Cerebellar cortex (tissue), 1 donor: ENCODE results near the gene ADK.

ENCODE experiments used
- DNase-seq: peaks from one replicate; pipeline ENCODE4 v3.0.0-alpha.2; 2015; ENCODE audit warnings: low spot score

The ADK gene

DNA sequence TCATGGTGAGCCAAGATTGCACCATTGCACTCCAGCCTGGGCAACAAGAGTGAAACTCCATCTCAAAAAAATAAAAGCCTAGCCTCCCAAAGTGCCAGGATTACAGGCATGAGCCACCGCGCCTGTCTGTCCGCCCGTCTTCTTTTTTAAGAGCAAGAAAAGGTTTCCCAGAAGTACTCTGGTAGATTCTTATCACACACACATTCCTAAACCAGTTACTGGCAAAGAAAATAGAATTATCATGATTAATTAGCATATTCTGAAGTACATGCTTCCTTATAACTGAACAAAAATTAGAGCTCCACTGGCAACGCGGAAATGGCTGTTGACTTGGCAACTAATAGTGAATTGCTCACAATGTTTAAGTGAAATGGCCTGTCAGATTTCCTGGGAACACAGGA, 87.0 kb downstream of the ADK start:
- DNase-seq: no peak

DNA sequence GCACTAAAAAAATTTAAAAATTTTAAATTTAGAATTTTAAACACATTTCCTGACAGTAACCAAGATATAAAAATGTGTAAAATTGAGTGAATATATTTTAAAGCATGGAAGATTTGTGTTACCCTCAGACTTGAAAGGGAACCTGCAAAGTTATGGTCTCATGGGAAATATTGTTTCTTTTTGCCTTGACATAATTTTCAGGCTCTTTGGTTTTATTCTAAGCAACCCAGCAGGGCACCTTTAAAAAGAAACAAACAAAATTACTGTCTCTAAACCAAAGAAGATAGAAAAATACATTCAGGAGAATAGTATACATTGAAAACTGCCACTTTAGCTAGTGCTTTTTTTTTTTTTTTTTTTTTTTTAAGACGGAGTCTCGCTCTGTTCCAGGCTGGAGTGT, 87.5 kb downstream of the ADK start:
- no peak for DNase-seq

DNA sequence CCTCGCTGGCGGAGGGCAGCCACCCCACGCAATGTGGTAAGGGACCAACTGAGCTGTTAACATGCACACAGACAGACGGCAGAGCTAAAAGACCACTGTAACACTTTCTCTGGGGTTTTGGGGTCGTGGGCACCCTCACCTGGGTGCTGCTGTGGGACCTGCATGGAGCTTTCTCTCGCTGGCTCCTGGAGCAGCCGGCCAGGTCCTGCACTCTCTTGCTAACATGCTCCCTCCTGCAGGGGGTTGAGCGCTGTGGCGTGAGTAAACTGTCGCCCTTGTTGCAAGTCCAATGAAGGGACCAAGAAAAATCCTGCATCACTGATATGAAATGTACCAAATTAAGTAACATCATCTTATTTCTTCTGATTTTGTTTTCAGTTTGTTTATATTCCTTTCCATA, 92.0 kb downstream of the ADK start:
- DNase-seq: no peak

DNA sequence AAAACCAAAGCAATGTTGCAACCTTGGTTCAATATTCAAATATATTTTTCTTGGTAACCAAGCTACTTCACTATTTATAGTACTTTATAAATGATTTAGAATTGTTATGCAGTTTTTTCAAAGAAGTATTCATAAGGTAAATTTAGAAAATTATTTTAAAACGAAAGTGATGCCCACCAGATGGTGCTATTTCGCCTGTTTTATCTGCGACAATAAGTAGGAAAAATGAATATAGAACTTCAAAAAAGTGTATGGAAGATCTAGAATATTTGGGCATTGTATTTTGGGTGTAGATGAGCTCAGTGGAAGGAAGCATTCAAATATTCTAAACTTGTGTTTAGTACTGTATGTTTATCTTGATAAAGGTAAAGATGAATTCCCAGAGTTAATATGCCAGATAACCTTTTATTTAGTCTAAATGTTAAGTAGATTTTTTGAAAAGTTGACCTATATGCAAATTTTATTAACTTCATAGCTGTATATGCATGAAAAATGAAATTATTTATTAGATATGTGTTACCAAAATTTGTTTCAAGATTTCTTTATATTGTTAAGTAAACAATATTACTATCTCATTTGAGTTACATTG, 93.2 kb downstream of the ADK start:
- DNase-seq: peak; percentile 59

GRCh38 chr10:74244807-74245206, 93.8 kb downstream of the ADK start:
- DNase-seq: no peak

- no peak for DNase-seq
These were observed 95.5 kb downstream of the ADK start for GRCh38 chr10:74246495-74246894.

DNA sequence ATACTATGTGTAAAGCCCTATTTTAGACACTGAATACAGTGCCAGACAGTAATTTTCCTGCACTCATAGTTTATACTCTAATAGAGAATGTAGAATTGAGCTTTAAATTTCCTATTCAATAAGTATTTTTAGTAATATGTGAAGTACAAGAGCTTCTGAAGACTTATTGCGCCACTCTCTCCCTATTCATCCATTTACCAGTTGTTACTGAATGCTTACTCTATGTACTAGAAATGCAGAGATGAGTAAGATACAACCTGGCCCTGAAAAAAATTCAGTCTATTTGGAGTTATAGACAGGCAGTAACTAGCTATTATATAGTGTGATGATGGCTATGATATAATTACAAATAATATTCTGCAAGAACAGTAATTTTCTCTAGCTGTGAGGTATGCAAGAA, 98.8 kb downstream of the ADK start:
- no peak for DNase-seq

DNA sequence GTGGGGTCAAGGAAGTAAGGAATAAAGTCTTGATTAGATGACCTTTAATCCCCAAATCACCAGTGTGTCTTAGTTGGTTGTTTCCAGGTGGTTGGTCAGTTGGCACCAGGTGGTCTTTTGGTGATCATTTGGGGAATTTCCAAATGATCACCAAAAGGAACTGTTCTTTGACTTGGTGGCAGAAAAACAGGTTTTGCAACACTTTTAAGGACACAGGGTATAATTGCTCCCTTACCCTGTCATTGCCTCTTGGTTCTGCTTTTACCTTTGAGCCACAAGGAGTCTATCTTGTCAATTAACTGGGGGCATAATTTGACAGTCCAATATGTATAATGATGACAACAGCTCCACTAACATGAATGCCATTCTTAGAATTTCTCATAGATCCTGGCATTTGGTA, 104.2 kb downstream of the ADK start:
- no peak for DNase-seq

DNA sequence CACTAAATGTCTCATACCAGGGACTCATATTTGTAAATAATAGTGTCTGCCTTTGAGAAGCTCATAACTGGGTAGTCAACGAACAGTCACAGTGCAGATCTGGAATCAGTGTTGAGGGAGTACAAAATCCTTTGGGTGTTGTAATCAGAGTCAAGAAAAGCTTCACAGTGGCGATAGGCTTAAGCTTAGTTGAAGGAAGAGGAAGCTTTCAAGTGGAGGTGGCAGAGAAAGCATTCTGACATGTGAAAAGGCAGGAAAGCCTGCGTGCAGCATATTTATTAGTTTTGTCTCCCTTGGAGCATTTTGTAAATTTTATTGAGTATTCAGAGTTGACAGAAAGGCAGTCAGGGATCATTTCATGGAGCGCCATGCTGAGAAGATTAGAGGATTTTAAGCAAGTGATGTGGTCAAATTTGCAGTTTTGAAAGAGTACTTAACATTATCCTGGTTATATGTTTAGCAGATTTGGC, 104.9 kb downstream of the ADK start:
- peak; percentile 4 for DNase-seq

DNA sequence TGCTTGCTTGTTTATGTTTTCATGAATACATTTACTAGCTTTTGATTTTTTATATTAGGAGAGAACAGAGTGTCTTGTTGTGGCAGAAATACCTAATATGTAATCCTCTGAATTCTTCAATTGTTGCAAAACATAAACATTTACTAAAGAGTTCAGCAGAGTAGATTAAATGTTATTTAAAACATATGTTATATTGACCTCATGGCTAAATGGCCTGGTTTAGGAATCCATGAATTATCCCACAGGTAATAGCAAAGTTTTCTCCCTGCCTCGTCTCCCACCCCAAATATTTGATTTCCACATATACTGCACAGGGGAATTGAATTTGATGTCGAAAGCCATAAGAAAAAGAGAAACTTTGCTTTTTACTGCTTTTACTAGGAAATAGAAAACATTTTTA, 111.8 kb downstream of the ADK start:
- DNase-seq: no peak

DNA sequence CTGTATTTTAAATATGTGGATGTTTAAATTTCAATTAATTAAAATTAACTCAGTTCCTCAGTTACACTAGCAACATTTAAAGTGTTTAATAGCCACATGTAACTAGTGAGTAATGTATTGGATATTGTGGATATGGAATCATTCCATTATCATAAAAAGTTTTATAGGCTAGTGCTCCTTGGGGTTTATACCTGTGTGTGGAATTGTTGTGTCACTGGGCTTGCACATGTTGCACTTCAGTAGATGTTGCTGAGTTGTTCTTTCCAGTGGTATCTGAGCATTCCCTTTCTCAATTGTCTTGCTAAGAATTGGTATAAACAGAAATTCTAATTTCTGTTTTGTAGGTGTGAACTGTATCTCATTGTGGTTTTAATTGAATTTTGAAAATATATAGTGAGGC, 113.0 kb downstream of the ADK start:
- DNase-seq: no peak

- no peak for DNase-seq
These were observed 121.3 kb downstream of the ADK start for GRCh38 chr10:74272288-74272687.

DNA sequence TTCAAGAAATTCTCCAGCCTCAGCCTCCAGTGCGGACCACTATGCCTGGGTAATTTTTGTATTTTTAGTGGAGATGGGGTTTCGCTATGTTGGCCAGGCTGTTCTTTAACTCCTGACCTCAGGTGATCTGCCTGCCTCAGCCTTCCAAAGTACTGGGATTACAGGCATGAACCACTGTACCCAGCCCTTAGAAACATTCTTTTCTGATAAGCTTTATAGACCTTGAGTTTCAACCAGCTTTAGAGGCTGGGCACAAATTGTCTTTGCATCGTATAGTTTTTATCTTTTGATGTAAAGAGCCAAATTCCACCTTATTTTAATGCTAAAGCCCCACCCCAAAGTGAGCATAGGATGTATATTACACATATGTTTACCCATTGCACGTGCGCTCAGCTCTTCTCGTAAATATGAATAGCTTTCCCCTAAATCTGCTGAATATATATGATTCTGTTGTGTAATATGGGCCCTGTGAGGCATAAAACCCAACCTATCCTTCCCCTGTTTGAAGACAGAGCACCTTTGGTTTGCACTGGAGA, 124.8 kb downstream of the ADK start:
- no peak for DNase-seq

DNA sequence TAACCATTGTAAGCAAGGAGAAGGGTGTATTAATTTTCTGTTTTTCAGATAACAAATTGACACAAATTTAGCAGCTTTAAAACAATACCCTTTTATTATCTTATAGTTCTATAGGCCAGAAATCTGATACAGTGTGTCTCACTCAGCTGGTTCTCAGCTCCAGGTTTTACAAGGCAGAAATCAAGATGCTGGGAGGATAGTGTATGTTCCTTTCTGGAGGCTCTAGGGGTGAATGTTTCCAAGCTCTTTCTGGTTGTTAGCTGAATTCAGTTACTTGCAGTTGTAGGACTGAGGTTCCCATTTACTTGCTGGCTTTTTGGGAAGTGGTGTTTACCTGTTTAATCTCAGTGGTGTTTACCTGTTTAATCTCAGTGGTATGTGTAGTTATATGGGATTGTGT, 125.4 kb downstream of the ADK start:
- no peak for DNase-seq

- no peak for DNase-seq
These were observed 131.3 kb downstream of the ADK start for GRCh38 chr10:74282151-74282847.

DNA sequence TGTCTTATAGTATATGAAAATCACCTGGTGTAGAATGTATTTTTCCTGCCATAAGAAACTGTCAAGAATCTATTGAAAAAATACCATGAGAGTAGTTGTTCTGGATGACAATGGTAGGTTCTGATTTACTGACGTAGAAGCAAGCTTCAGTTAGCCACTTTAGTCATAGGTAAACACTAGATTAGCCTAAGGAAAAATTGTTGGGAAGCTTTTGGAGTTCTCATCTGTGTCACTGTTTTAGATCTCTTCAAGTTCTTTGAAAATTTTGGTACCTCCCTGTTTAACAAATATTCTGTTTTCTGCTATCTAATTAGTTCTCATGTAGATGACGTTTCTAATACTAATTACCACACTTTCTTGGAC, 131.8 kb downstream of the ADK start:
- DNase-seq: no peak

DNA sequence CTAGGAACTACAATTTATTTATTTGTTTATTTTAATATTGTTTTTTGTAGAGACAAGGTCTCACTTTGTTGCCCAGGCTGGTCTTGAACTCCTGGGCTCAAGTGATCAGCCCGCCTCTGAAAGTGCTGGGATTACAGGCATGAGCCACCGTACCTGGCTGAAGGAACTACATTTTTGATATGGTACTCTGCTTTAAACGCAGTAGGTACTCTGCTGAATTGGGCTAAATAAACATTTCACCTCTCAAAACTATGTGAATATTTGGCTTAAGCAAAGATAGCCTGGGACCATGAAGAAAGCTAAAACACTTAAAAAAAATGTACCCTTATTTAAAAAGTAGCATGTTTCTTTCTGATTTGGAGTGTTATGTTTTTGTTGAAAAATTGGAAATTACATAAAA, 138.2 kb downstream of the ADK start:
- DNase-seq: no peak

- no peak for DNase-seq
These were observed 138.9 kb downstream of the ADK start for GRCh38 chr10:74289951-74290350.

DNA sequence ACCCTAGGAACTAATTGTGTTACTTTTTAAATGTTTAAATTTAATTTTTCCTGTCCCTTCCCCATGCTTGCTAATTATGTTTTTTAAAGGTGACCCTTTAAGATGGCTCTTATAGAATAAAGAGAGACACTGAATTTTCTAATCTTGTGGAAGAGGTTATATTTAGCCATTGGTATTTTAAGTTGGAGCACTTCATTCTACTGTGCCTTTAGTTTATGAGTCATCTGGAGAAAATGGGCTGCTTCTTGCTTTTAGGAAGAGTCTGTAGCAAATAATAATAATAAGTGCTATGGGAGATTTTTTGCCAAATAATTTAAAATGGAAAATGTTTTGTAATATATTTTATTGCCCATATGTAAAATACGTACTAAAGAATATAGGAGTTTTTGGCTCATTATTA, 139.7 kb downstream of the ADK start:
- no peak for DNase-seq

DNA sequence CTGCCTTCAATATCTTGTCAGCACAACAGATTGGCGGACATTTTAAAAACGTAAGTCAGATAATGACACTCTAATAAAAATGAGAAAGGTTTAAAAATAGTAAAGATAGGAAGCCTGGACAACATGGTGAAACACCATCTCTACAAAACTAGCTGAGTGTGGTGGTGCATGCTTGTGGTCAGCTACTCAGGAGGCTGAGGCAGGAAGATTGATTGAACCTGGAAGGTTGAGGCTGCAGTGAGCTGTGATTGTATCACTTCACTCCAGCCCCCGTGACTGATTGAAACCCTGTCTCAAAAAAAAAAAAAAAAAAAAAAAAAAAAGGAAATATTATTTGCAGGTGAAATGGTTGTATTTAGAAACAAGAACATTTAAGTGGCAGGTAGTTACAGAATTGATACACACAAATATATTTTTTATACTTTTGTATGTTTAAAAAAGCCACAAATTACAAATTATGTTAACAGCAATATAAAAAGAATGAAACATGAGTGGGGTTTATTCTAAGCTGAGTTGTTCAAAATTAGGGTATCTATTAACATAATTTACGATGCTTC, 141.9 kb downstream of the ADK start:
- no peak for DNase-seq

DNA sequence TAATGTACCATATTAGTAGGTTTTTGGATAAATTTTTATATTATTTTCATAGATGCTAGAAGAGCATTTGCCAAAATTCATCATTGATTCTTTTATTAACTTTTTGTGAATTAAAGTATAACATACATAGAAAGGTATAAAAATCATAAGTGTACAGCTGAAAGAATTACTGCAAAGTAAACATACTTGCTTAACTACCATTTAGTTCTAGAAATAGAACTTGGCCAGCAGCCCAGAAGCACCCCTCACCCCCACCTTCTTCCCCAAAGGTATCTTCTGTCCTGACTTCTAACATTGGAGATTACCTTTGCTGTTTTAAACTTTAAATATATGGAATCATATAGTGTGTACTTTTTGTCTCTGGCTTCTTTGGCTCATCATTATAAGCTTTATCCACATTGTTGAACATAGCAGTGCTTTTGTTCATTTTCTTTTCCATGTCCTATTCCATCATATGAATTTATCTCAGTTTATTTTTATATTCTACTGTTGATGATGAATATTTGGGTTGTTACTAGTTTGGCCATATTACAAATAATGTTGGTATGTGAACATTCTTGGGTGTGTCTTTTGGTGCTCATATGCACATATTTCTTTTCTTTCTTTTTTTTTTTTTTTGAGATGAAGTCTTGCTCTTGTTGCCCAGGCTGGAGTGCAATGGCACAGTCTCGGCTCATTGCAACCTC, 142.8 kb downstream of the ADK start:
- no peak for DNase-seq

- DNase-seq: no peak
These were observed 146.5 kb downstream of the ADK start for GRCh38 chr10:74297389-74298080.
